Measurements from ENCODE around the gene YOD1. TPM values are rescaled to one million over a fixed set of nuclear protein-coding genes. Genes with fewer than 3 reads are reported as not detected.

Gene YOD1
- total RNA-seq, 1 donor from 2014 or later: 4.2 TPM

GRCh38 chr1:207015791-207016190 lies 35.2 kb downstream of the YOD1 start:
- Histone ChIP-seq H3K27ac (replicated peaks) (no peak overlapping the region), H3K9me3 (replicated peaks) (no peaks in the 10 kb centered on the region), H3K36me3 (no peaks in the 10 kb centered on the region), H3K4me1 (no peaks in the 10 kb centered on the region), H3K4me3 (no peak overlapping the region), H3K27me3 (ENCODE audit: low read depth) (peaks cover 6% of the 10 kb centered on the region)
- DNase-seq: no peak
- intact Hi-C loops (cut with micrococcal nuclease): no loop called here
- TF ChIP-seq CTCF (IDR thresholded peaks at IDR 0.05; ENCODE audit: borderline replicate concordance): no peak

DNA sequence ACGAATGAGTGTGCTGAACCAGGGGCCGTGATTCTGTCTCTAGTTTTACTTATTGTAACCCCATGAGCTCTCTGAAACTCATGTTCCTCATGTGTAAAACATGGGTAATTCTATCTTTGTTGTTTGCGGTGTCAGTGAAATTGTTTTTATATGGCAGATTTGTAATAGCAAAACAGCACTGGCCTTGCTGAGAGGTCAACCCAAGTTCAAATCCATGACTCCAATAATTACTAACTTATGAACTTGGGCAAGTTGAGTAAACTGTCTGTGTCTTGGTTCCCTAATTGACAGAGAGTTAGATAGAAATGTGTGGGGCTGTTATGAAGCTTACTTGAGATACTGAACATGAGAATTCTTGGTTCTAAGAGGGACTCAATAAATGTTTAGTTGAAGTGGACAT lies 36.3 kb downstream of the YOD1 start:
- DNase-seq: no peak
- H3K27ac ChIP-seq (replicated peaks): no peak overlapping the region
- H3K36me3 ChIP-seq: no peaks in the 10 kb centered on the region
- H3K9me3 ChIP-seq (replicated peaks): no peaks in the 10 kb centered on the region
- H3K27me3 ChIP-seq (ENCODE audit: low read depth): peaks cover 6% of the 10 kb centered on the region
- intact Hi-C loops (cut with micrococcal nuclease): no loop called here
- no peak for TF ChIP-seq CTCF (IDR thresholded peaks at IDR 0.05; ENCODE audit: borderline replicate concordance)
- H3K4me1 ChIP-seq: no peaks in the 10 kb centered on the region
- no peak overlapping the region for H3K4me3 ChIP-seq

DNA sequence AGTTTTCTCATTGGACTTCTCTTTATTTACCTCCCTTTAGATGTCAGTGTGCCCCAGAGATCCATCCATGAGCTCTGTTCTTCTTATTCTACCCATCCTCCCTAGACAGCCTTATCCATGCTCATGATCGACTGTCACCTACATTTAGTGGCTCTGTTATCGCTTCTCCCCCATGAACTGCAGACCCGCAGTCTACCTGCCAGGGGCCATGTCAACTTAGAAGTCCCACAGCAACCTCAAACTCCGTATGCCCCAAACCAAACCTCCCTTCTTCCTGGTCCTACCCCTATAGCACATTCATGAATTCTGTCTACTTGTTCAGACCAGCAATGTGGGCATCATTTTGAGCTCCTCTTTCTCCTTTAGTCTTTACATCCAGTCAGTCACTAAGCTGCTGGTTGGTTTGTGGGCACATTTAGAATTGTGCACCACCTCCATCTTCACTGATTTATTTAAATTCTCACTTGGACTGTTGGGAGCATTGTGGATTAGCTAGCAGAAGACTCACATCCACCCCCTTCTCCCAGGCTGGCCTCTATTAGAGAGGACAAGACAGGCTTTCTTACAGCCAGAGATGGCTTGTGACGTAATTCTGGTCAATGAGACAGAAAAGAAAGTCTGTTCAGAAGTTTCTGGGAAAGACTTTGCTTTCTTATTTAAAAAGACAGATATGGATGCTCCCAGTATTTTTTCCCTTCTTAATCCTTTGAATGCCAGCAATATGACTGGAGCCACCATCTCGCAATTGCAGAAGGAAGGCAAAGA lies 37.5 kb downstream of the YOD1 start:
- no peak for TF ChIP-seq CTCF (IDR thresholded peaks at IDR 0.05; ENCODE audit: borderline replicate concordance)
- Histone ChIP-seq H3K27ac (replicated peaks) (no peak overlapping the region), H3K4me3 (no peak overlapping the region), H3K36me3 (no peaks in the 10 kb centered on the region), H3K4me1 (no peaks in the 10 kb centered on the region), H3K27me3 (ENCODE audit: low read depth) (peaks cover 6% of the 10 kb centered on the region), H3K9me3 (replicated peaks) (no peaks in the 10 kb centered on the region)
- no peak for DNase-seq
- intact Hi-C loops (cut with micrococcal nuclease): no loop called here

DNA sequence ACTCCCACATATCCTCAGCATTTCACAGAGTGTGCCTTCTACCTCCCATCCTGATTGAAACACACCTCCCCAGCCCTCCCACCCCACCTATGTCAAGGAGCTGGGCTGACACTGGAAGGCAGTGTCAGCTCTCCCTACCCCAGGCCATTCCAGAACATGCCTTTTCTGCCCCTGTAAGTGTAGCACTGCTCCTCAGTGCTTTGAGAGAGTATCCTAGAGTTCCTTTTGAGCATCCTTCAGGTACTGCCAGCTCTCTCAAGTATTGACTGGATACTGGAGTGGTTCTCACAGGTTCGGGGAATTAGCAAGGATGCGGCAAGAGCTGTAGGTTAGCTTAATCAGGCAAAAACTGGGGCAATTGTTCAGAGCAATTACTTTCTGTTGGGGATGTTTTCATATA lies 40.3 kb downstream of the YOD1 start:
- intact Hi-C loops (cut with micrococcal nuclease): no loop called here
- no peak overlapping the region for H3K27ac ChIP-seq (replicated peaks)
- no peak overlapping the region for H3K4me3 ChIP-seq
- DNase-seq: no peak
- peaks cover 9% of the 10 kb centered on the region for H3K27me3 ChIP-seq (ENCODE audit: low read depth)
- no peaks in the 10 kb centered on the region for H3K36me3 ChIP-seq
- TF ChIP-seq CTCF (IDR thresholded peaks at IDR 0.05; ENCODE audit: borderline replicate concordance): no peak
- no peaks in the 10 kb centered on the region for H3K9me3 ChIP-seq (replicated peaks)
- peaks cover under 1% of the 10 kb centered on the region for H3K4me1 ChIP-seq

- no peak for TF ChIP-seq CTCF (IDR thresholded peaks at IDR 0.05; ENCODE audit: borderline replicate concordance)
- Histone ChIP-seq H3K27me3 (ENCODE audit: low read depth) (peaks cover 10% of the 10 kb centered on the region), H3K9me3 (replicated peaks) (no peaks in the 10 kb centered on the region), H3K4me1 (peaks cover 8% of the 10 kb centered on the region), H3K27ac (replicated peaks) (no peak overlapping the region), H3K4me3 (no peak overlapping the region), H3K36me3 (no peaks in the 10 kb centered on the region)
- intact Hi-C loops (cut with micrococcal nuclease): no loop called here
- no peak for DNase-seq
Observed at GRCh38 chr1:207009945-207010344, 41.1 kb downstream of the YOD1 start.
